Colonic mucosa (tissue), 4 donors: ENCODE data around the gene EOLA1. TPM values are rescaled to one million over a fixed set of nuclear protein-coding genes. Genes with fewer than 3 reads are reported as not detected.
A peak's percentile ranks its signal among the peaks of the same experiment; 100 is the strongest.

Experiments
- DNase-seq: peaks from one replicate; pipeline ENCODE4 v3.0.0-alpha.2; 2020
- H3K27ac ChIP-seq: fragments of 200-600 bp; one replicate; pipeline ENCODE4 v1.8.0; 2021
- H3K27me3 ChIP-seq: fragments of 200-600 bp; one replicate; pipeline ENCODE4 v1.8.0; 2021
- H3K36me3 ChIP-seq: fragments of 200-600 bp; one replicate; pipeline ENCODE4 v1.8.0; 2021
- H3K4me1 ChIP-seq: fragments of 200-600 bp; one replicate; pipeline ENCODE4 v1.8.0; 2021; ENCODE audit warnings: mild to moderate bottlenecking
- H3K4me3 ChIP-seq: fragments of 200-600 bp; one replicate; pipeline ENCODE4 v1.8.0; 2021
- H3K9ac ChIP-seq, 2 donors: one replicate each; pipeline ENCODE4 v1.7.0; 2013; ENCODE audit warnings: control low read depth in 2 of 2, low read depth in 2 of 2, low read length in 2 of 2
- H3K9me3 ChIP-seq: fragments of 200-600 bp; one replicate; pipeline ENCODE4 v1.8.0; 2021
- intact Hi-C: fragments of 100-400 bp; cut with DNase I; formaldehyde crosslinking; loops from one replicate; pipeline ENCODE4 v1.14.1; 2022
- total RNA-seq, 2 donors: library from RNA; stranded (reverse); fragmentation: NEBNext Ultra II Directional in 1 of 2; extraction: Animal tissue kit (Norgen Biotek cat#: 25700) in 1 of 2; gene quantifications; one replicate each; pipeline ENCODE4 v1.2.1, GENCODE V29; 2021
- TF ChIP-seq, protein P1 (sequence below): fragments of 200-600 bp; IDR thresholded peaks from one replicate; pipeline ENCODE4 v1.8.0; 2022; ENCODE audit warnings: antibody characterized with exemption, mild to moderate bottlenecking
- donor health status: healthy.
- donor health status: DM: no; HTN: no; CAD: no.
- donor health status: DM: no; HTN: no; CAD: no.

EOLA1 gene
- total RNA-seq, result 10 to 100 TPM; 27.1 to 30.9 TPM

DNA sequence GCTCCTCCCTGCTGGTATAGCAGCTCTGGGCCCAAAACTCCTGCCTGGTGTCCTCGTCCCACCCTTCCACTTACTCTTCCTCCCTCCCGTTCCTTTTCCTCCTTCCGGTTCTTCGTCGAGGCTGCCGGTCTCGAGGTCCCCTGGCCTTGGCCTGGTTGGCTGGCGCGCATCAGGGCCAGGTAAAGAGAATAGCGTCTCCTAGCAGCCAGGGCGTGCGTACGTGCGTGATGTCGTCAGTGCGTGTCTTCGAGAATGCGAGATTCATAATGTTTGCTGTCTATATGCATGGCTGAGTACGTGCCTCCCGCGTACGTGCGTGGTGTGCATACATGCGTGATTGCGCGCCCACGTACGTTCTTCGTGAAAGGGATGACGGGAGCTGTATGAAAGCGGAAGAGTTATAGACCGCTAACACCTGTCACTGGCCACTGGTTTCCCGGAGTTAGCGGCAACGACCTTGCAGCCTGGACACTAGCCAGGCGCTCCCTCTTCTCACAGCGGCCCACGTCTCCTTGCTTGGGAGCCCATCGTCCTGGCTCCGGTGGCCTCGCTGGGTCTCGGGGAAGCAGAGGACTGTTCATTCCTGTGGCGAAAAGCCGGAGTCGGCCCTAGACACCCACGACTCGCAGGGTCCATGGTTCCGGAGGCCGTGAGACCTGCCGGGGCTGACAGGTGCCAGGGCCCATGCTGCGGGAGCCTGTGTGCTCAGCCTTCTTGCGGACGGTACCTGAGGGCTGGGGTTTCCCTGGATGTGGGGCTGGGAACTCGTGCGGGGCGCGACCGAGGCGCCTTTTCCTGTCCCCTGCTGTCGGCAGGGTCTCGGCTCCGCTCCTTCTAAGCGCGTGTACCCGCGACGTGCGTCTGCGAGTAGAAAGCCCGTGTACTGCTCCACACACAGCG, at the start of gene EOLA1:
Gene EOLA1, plus strand, starts transcription at position 392 of the 900 bp plus-strand sequence. CDS start 4,619 bp downstream, outside the sequence.
- H3K4me1 ChIP-seq, result no peaks in the 10 kb centered on the region
- no peaks in the 10 kb centered on the region for H3K36me3 ChIP-seq
- H3K27ac ChIP-seq, result peak within 1 kb of the TSS; percentile 87
- no peaks in the 10 kb centered on the region for H3K9me3 ChIP-seq
- DNase-seq, result peak; percentile 89
- TF ChIP-seq, protein P1, sequence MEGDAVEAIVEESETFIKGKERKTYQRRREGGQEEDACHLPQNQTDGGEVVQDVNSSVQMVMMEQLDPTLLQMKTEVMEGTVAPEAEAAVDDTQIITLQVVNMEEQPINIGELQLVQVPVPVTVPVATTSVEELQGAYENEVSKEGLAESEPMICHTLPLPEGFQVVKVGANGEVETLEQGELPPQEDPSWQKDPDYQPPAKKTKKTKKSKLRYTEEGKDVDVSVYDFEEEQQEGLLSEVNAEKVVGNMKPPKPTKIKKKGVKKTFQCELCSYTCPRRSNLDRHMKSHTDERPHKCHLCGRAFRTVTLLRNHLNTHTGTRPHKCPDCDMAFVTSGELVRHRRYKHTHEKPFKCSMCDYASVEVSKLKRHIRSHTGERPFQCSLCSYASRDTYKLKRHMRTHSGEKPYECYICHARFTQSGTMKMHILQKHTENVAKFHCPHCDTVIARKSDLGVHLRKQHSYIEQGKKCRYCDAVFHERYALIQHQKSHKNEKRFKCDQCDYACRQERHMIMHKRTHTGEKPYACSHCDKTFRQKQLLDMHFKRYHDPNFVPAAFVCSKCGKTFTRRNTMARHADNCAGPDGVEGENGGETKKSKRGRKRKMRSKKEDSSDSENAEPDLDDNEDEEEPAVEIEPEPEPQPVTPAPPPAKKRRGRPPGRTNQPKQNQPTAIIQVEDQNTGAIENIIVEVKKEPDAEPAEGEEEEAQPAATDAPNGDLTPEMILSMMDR, result no peak
- peak within 1 kb of the TSS; percentile 84 to 86 for H3K9ac ChIP-seq
- H3K27me3 ChIP-seq, result no peaks in the 10 kb centered on the region
- intact Hi-C loops, result no loop called here
- H3K4me3 ChIP-seq, result peak within 1 kb of the TSS; percentile 61

DNA sequence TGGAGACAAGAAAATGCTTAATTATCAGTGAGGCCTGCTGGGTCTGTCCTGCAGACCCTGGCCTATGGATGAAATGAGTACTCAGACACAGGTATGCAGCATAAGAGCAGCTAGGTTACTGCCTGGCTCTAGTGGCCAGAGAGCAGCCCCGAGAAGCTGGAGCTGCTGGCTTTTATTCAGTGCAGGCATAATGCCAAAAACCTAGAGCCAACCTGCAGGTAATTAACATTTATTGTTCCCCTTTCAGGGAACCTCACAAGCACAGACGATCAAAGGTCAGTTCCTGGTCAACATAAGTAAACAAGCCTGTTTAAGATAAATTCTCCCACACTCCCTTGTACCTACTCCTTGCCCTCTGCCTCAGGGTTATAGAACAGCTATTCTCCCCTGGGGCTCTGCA, 49.0 kb upstream of the EOLA1 start:
- Histone ChIP-seq H3K36me3 (no peaks in the 10 kb centered on the region), H3K27me3 (no peaks in the 10 kb centered on the region), H3K4me3 (no peak overlapping the region), H3K27ac (no peak overlapping the region), H3K4me1 (no peaks in the 10 kb centered on the region), H3K9me3 (no peaks in the 10 kb centered on the region), H3K9ac (no peak overlapping the region)
- TF ChIP-seq, protein P1, result no peak
- peak; percentile 59 for DNase-seq
- intact Hi-C loops, result no loop called here

GRCh38 chrX:149493567-149494562, 46.9 kb upstream of the EOLA1 start:
- Histone ChIP-seq H3K27me3 (no peaks in the 10 kb centered on the region), H3K4me3 (no peak overlapping the region), H3K9ac (no peak overlapping the region), H3K9me3 (no peaks in the 10 kb centered on the region), H3K4me1 (no peaks in the 10 kb centered on the region), H3K27ac (no peak overlapping the region), H3K36me3 (no peaks in the 10 kb centered on the region)
- TF ChIP-seq, protein P1, result no peak
- intact Hi-C loops, result no loop called here
- DNase-seq, result no peak

GRCh38 chrX:149494844-149495565, 45.8 kb upstream of the EOLA1 start:
- DNase-seq, result no peak
- Histone ChIP-seq H3K27me3 (no peaks in the 10 kb centered on the region), H3K36me3 (no peaks in the 10 kb centered on the region), H3K4me1 (no peaks in the 10 kb centered on the region), H3K9me3 (no peaks in the 10 kb centered on the region), H3K9ac (no peak overlapping the region), H3K27ac (no peak overlapping the region), H3K4me3 (no peak overlapping the region)
- intact Hi-C loops, result no loop called here
- TF ChIP-seq, protein P1, result no peak
